GM18505 (cell line): ENCODE data around the gene ZCCHC24.

Experiments used
- ATAC-seq: cut with Tn5 transposase; IDR thresholded peaks from one replicate; pipeline ENCODE4 v1.9.1; 2021; ENCODE audit not compliant: unreplicated experiment
- POLR2A ChIP-seq: IDR thresholded peaks from 4 replicates; pipeline ENCODE4 v1.6.1; 2011; ENCODE audit warnings: borderline replicate concordance; ENCODE audit not compliant: insufficient read depth, insufficient read length; ENCODE audit errors: extremely low read depth

ZCCHC24 gene

DNA sequence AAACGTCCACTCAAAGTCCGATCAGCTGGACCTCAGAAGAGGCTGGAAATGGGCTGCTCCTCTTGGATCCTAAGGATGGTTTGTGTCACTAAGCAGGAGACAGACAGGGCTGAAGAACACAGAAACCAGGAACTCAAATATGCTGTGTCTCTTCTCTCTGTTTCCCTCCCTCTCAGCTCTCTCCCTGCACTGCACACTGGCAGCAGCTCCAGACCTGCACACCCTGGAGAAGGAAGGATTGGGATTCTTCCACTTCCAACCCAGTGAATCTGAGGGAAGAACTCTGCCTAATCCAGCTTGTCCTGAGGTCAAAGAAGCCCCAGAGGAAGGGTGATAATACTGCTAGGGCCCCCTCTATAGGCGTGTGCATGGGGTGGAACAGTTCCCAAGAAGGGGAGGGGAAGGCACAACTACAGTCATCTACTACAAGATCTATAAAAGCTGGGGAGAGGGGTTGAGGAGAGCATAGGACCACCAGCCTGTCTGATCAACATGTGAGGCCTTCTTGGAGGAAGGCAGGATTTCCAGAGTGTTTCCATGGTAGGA, 22.7 kb upstream of the ZCCHC24 start:
- TF ChIP-seq POLR2A, result no peak
- ATAC-seq, result no peak

DNA sequence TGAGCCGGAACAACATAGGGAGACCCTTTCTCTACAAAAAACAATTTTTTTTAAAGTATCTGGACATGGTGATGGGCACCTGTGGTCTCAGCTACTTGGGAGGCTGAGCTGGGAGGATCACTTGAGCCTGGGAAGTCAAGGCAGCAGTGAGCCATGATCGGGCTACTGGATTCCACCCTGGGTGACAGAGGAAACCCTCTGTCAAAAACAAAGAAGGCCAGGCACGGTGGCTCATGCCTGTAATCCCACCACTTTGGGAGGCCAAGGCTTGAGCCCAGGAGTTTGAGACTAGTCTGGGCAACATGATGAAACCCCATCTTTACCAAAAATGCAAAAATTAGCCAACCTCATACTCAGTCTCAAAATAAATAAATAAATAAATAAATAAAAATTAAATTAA, 19.9 kb upstream of the ZCCHC24 start:
- TF ChIP-seq POLR2A, result no peak
- no peak for ATAC-seq

DNA sequence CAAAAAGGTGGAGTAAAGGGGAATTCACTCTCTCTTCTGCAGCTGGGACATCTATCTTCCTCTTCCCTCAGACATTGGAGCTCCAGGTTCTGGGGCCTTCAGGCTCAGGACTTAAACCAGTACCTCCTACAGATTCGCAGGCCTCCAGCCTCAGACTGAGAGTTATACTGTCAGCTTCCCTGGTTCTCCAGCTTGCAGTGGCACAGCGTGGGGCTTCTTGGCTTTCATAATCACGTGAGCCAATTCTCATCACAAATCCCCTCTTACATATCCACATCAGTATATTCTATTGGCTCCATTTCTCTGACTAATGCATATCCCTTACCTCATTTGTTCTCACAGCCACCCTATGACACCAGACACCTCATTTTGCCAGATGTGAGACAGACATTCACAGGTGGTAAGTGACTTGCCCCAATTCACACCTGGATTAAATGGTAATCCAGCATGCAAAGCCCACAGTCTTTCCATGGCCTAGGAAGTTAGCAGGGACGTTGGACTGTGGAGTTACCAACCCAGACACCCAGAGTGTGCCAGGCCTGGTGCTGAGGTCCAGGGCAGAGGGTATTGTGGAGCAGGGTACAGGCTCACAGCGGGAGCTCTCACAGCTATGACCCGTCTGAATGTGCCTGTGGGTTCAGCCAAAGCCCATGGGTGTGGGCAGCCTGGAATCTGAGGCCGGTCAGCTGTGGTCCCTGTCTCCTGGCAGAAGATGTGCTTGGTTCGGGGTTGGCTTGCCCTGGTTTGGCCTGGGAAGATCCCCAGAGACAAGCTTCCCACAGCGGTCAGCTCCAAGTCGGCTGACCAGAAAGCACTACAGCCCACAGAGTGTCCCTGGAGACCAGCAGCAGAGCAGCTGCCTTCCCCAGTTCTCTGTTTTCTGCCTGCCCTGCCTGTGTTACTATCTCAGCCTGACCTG, 18.4 kb upstream of the ZCCHC24 start:
- no peak for TF ChIP-seq POLR2A

DNA sequence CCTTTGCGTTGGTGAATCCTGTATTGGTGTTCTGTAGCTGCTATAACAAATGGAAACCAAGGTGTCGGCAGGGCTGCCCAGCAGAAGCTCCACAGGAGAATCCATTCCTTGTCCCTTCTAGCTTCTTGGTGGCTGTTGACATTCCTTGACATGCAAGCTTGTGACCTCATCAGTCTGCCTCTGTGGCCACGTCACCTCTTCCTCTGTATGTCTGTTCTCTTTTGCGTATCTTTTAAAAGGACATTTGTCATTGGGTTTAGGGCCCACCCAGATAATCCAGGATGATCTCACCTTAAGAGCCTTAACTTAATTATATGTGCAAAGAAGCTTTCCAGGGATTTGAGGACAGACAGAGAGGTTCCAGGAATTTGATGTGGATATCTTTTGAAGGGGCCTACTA, 15.3 kb upstream of the ZCCHC24 start:
- no peak for ATAC-seq
- no peak for TF ChIP-seq POLR2A

More for the DNA sequence above, 18.4 kb upstream of the ZCCHC24 start:
- ATAC-seq, result no peak

DNA sequence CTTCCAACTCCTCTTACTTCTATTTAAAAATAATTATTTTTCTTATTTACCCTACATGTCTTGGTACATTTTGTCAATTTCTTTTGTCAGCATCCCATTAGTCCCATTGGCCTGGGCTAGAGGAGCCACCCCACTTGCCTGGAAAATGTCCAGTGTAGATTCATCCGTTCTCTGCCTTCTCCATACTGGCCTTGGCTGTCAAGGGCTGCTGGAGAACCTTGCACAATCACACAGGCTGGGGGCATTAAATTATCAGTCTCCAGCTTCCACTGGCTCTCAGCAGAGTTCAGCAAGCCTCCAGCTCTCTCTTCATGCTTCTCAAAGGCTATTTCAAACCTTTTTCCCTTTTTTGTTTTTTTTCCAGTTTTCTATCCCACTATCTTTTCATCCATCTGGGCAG, 13.8 kb upstream of the ZCCHC24 start:
- ATAC-seq, result no peak
- TF ChIP-seq POLR2A, result no peak

DNA sequence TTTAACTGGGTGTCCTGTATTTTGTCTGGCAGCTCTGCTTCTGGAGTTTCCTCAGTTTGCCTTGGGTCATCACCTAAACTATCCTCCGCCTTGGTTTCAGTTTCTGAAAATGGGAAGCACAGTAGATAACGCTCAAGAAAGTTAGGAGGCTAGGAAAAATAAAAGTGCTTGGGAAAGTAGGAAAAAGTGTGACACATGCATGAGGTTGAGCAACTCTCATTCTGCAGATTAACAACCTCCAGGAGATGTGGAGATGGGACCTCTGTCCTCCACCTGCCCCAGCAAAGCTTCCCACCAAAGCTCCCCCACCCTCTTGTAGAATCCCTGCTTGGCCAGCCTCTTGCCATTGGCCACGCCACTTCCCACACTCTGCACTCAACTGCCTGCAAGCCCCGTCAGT, 13.1 kb upstream of the ZCCHC24 start:
- no peak for TF ChIP-seq POLR2A
- ATAC-seq, result no peak

DNA sequence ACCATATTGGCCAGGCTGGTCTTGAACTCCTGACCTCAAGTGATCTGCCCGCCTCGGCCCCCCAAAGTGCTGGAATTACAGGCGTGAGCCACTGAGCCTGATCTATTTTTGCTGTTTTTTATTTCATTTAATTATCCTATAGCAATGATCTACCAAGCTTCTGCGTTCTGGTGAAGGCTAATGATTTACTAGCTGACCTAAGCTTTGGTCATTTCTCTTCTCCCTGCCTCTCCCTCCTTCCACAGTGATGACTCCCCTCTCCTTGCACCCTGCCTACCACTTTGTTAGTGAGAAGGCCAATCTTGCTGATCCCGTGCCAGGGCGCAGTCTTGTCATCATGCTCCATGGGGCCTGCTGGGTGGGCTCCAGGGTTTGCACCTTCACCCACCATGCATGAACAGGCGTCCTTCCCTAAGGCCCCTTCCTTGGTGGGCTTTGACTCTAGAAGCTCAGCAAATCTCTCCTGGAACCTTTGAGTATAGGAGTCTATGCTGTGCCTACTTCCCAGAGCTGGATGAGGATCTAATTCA, 11.9 kb upstream of the ZCCHC24 start:
- no peak for TF ChIP-seq POLR2A

DNA sequence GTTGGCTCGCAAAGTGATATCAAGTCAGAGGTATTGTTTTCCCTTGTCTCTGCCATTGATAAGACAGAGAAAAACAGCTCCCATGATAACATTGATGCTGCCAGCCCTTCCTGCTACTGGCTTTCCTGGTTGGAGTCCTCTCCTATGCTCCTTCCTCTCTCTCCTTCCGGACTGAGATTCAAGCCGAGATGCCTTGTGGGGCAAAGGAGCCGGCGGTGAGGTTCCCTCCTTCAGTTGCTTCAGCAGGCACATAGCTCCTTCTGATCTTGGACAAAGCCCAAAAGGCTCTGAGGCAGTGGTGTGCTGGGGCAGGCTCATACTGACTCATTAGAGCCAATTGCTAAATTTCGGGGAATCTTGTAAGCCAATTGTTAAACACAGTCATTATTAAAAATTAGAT, 8.8 kb upstream of the ZCCHC24 start:
- no peak for ATAC-seq
- TF ChIP-seq POLR2A, result no peak

More for the DNA sequence above, 11.9 kb upstream of the ZCCHC24 start:
- no peak for ATAC-seq

DNA sequence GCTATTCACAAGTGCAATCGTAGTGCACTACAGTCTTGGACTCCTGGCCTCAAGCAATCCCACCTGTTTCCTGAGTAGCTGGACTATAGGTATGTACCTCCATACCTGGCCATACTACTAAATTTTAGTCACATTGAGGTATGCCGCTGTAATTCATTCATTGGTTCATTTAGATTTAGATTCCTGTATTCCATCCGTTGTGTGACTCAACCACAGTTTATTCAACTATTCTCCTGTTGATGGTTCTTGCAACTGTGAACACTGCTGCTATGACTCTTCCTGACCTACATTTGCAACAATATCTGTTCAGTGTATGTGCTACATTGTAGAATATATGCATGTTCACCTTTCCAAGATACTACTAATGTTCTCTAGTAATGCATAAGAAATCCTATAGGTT, 8.0 kb upstream of the ZCCHC24 start:
- no peak for TF ChIP-seq POLR2A

DNA sequence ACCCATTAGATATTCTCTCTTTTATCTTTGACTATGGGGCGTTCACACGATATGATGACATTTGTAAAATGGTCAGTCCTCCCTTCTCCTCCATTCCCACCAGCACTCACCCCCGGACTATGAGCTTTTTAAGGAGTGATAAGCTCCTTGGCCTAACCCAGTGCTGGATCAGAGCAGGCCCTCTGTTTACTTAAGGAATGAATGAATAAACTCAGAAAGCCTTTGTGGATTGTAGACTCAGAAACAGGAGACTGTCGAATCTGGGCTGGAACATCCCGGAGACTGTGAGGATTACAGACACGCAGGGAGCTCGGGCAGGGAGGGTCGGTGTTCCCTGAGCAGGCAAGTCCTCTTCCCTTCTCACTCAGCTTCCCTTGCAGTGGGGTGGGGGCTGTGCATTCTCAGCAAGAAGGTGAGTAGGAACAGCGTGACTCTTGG, 6.8 kb upstream of the ZCCHC24 start:
- ATAC-seq, result no peak

More for the DNA sequence above, 8.0 kb upstream of the ZCCHC24 start:
- ATAC-seq, result no peak

DNA sequence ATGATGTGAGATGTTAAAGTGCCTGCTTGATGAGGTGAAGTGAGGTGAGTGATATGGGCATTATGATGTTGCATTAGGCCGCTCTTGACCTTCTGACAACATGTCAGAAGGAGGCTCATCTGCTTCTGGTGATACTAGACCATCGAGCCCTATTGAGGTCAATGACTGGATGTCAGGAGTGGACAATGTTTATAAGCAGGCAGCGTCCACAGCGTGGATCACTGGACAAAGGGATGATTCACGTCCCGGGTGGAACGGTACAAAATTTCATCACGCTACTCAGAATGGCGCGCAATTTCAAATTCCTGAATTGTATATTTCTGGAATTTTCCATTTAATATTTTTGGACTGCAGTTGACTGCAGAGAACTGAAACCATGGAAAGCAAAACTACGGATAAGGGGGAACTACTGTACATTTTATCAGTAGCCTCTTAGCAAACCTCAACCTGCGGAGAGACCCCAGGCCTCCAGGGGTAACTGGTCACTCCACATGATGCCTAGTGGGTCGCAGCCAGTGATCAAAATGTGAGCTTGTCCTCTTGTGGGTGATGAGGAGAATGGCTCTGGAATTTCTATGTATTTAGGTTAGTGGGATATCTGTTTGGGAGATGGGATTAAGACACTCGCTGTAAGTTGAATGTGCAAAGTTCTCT, 5.7 kb upstream of the ZCCHC24 start:
- no peak for TF ChIP-seq POLR2A
- no peak for ATAC-seq

More for the DNA sequence above, 6.8 kb upstream of the ZCCHC24 start:
- TF ChIP-seq POLR2A, result no peak

DNA sequence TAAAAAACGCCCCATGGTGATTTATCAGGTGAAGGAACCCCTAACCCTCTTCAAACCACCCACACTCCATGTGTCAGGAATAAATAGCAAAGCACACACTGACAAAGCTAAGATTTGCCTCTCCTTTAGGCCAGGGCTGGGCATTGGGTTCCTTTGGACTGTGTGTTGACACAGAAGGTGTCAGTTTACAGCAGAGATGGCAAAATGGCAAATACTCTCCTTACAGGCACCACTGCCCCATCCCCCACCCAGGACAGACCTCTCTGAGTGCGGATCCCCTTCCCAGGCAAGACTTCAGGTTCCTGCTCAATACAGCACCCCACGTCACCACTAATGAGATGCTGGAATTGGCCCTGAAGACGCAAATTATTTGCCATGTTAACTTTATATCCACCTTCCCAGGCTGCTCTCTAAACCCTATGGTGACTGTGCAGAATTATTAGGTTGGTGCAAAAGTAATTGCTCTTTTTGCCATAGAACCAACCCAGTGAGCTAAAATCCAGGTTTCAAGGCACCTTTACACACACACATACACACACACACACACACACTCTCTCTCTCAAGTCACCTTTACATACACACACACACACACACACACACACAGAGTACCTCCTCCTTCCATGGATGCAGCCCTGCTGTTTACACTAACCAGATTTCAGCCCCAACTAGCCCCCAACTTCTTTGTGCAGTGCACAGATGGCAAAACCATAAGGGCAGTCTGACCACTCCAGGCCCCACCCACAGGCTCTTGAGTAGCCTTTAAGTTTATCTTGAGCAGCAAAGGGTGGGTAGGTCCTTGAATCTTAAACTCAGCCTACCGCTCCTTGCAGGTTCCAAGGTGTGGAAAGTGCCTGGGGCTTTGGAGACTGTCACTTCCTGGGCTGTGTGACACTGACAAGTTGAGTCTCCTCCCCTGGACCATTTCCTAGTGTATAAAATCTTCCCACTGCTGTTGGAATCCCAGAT, 4.0 kb upstream of the ZCCHC24 start:
- no peak for ATAC-seq
- no peak for TF ChIP-seq POLR2A
